Breast epithelium (tissue), 4 donors: ENCODE data around the gene TMEM115. TPM values are rescaled to one million over a fixed set of nuclear protein-coding genes. Genes with fewer than 3 reads are reported as not detected.

Source experiments
- DNase-seq, 2 donors: peaks; one replicate each; pipeline ENCODE4 v3.0.0-alpha.2; 2019; ENCODE audit warnings: low spot score in 2 of 2
- H3K27ac ChIP-seq, 2 donors: fragments of 200-600 bp; sonication (generic) in 1 of 2; one replicate each; pipeline ENCODE4 v1.5.1; 2016 to 2019; ENCODE audit warnings: mild to moderate bottlenecking in 1 of 2
- H3K27me3 ChIP-seq, 2 donors: fragments of 200-600 bp; sonication (generic) in 1 of 2; one replicate each; pipeline versions ENCODE4 v1.5.1 to v1.6.0; 2017 to 2019; ENCODE audit warnings: control low read depth in 1 of 2, mild to moderate bottlenecking in 1 of 2
- H3K36me3 ChIP-seq: fragments of 200-600 bp; one replicate; pipeline ENCODE4 v1.5.1; 2019
- H3K4me1 ChIP-seq, 2 donors: fragments of 200-600 bp; sonication (generic); one replicate each; pipeline ENCODE4 v1.5.1; 2016 to 2019; ENCODE audit warnings: control low read depth in 1 of 2
- H3K4me3 ChIP-seq, 3 donors: fragments of 200-600 bp; sonication (generic); 1 replicate in 2 of 3; 2 replicates in 1 of 3; pipeline ENCODE4 v1.5.1; 2016 to 2019; ENCODE audit warnings: mild to moderate bottlenecking in 3 of 3, moderate library complexity in 2 of 3
- H3K9me3 ChIP-seq, 2 donors: fragments of 200-600 bp; sonication (generic) in 1 of 2; one replicate each; pipeline ENCODE4 v1.5.1; 2016 to 2019; ENCODE audit warnings: control low read depth in 1 of 2
- POLR2A ChIP-seq: fragments of 450-650 bp; IDR thresholded peaks from one replicate; pipeline ENCODE4 v1.6.1; 2016; ENCODE audit warnings: antibody characterized with exemption, mild to moderate bottlenecking, moderate library complexity
- POLR2AphosphoS5 ChIP-seq, 3 donors: sonication (generic); formaldehyde crosslinking; IDR thresholded peaks; one replicate each; pipeline ENCODE4 v1.6.1; 2017; ENCODE audit warnings: antibody characterized with exemption in 3 of 3
- intact Hi-C: fragments of 100-400 bp; cut with DNase I; formaldehyde crosslinking; loops from one replicate; pipeline ENCODE4 v1.15.1; 2023; ENCODE audit warnings: low total_unique reads
- total RNA-seq, 3 donors: library from RNA; depleted of rRNA; stranded (reverse); fragments of >200 nt; gene quantifications; one replicate each; pipeline ENCODE4 v1.1.0, GENCODE V29; 2016
- TF ChIP-seq, protein P1 (sequence below), 3 donors: fragments of 450-650 bp; IDR thresholded peaks; one replicate each; pipeline ENCODE4 v1.5.1; 2016 to 2017; ENCODE audit warnings: antibody characterized with exemption in 3 of 3, mild to moderate bottlenecking in 3 of 3, moderate library complexity in 3 of 3

The TMEM115 gene
- total RNA-seq, 3 donors from 2014 or later: 46.7 to 67.3 (median 47.9) TPM

DNA sequence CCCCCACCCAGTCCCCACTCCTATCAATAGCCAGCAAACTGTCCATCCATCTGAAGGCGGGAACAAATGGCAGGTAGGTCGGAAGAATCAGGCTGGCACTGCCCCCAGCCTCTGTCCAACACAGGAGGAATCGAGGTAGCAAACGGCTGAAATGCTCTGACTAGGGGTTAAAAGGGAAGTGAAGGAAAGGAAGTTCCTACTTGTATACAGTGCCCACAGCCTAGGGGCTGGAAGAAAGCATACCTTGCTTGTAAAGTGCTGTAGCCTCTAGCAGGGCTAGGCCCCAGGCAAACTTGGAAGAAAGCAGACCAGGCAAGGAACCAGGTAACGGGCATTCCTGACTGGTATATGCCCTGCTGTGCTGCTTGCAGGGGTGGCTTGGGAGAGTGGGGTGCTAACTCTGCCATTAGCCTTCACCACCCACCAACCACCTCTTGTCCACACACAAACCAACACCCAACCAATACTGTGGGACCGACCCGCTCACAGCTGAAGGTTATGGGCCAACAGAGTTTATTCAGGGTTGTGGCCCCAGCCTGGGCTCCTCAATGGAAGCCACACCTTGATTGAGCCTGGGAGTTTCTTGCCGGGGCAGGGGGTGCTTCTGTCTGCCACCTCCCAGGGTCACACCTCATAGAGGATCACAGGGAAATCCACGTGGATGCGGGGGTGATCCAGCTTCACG is 33.7 kb downstream of the TMEM115 start:
- DNase-seq: no peak
- H3K4me3 ChIP-seq: no peak overlapping the region
- H3K27me3 ChIP-seq: no peaks in the 10 kb centered on the region
- no peaks in the 10 kb centered on the region for H3K36me3 ChIP-seq
- intact Hi-C loops: no loop called here
- H3K27ac ChIP-seq: peak overlapping the region; percentile 8 to 21
- H3K9me3 ChIP-seq: no peaks in the 10 kb centered on the region
- peaks cover 0 to 20% of the 10 kb centered on the region in 2 donors for H3K4me1 ChIP-seq
- TF ChIP-seq, protein P1, sequence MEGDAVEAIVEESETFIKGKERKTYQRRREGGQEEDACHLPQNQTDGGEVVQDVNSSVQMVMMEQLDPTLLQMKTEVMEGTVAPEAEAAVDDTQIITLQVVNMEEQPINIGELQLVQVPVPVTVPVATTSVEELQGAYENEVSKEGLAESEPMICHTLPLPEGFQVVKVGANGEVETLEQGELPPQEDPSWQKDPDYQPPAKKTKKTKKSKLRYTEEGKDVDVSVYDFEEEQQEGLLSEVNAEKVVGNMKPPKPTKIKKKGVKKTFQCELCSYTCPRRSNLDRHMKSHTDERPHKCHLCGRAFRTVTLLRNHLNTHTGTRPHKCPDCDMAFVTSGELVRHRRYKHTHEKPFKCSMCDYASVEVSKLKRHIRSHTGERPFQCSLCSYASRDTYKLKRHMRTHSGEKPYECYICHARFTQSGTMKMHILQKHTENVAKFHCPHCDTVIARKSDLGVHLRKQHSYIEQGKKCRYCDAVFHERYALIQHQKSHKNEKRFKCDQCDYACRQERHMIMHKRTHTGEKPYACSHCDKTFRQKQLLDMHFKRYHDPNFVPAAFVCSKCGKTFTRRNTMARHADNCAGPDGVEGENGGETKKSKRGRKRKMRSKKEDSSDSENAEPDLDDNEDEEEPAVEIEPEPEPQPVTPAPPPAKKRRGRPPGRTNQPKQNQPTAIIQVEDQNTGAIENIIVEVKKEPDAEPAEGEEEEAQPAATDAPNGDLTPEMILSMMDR (IDR thresholded peaks at IDR 0.05): no peak
- TF ChIP-seq POLR2AphosphoS5 (IDR thresholded peaks at IDR 0.05) (no peak), POLR2A (no peak)

DNA sequence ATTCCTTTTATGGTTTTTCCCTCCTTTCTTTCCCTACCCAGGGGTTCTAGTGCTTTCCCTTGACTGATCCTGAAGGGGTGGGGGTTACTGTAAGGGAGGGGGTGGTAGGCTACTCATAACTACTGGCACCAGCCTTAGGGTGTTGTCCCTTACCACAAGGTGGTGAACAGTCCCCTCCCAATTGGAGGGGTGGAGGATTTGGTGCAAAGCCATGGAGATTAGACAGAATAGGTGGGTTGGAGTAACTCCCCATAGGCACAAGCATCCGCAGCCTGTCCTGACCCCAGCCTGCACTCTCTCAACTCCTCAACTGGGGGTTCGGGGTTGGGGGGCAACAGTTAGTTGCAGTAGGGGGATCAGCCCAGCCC is 34.2 kb downstream of the TMEM115 start:
- intact Hi-C loops: no loop called here
- no peak for TF ChIP-seq POLR2A
- TF ChIP-seq, protein P1 (IDR thresholded peaks at IDR 0.05): no peak
- peaks cover under 1 to 23% of the 10 kb centered on the region in 2 donors for H3K4me1 ChIP-seq
- no peak for DNase-seq
- no peak overlapping the region for H3K4me3 ChIP-seq
- H3K27me3 ChIP-seq: no peaks in the 10 kb centered on the region
- no peaks in the 10 kb centered on the region for H3K36me3 ChIP-seq
- H3K9me3 ChIP-seq: no peaks in the 10 kb centered on the region
- H3K27ac ChIP-seq: peak overlapping the region; percentile 8 to 31

DNA sequence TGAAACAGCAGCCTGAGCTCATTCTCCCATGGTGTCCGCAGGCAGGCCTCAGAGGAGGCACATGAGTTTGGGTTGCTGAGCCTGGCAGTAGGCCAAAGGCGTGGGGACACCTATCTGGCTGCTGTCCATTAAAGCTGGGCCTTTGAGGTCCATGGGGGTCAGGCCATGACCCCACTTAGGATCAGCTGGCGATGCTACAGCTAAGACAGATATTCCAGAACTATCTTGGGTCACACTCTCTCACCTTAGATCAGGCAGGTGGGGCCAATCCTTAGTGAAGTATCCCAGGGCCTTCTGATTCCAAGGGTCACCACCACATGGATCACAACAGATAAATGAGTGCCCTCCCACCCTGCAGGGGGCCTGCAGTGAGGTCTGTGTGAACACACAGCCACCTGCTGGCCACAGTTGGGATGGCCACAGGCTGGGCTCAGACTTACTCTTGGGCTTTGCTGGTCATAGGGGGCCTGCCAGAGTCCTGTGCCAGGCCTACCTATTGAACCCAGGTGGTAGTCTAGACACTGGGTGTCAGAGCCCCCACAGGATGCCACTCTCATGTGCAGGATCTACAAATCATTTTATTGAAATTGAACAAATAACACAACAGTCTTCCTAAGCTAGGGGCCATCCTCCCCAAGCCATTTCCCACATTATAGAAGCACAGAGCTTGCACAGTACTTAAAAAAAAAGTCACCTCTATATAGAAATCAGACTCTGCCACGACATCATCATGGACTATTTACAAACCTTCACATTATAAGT is 34.8 kb downstream of the TMEM115 start:
- H3K4me1 ChIP-seq: peaks cover 6 to 29% of the 10 kb centered on the region in 2 donors
- TF ChIP-seq POLR2AphosphoS5 (IDR thresholded peaks at IDR 0.05) (no peak), POLR2A (no peak)
- TF ChIP-seq, protein P1 (IDR thresholded peaks at IDR 0.05): peak; percentile 67 to 79 (median 76)
- no peak overlapping the region for H3K4me3 ChIP-seq
- H3K27ac ChIP-seq: peak overlapping the region; percentile 31 to 93
- H3K27me3 ChIP-seq: no peaks in the 10 kb centered on the region
- H3K9me3 ChIP-seq: no peaks in the 10 kb centered on the region
- H3K36me3 ChIP-seq: no peaks in the 10 kb centered on the region
- intact Hi-C loops: no loop called here
- no peak for DNase-seq

DNA sequence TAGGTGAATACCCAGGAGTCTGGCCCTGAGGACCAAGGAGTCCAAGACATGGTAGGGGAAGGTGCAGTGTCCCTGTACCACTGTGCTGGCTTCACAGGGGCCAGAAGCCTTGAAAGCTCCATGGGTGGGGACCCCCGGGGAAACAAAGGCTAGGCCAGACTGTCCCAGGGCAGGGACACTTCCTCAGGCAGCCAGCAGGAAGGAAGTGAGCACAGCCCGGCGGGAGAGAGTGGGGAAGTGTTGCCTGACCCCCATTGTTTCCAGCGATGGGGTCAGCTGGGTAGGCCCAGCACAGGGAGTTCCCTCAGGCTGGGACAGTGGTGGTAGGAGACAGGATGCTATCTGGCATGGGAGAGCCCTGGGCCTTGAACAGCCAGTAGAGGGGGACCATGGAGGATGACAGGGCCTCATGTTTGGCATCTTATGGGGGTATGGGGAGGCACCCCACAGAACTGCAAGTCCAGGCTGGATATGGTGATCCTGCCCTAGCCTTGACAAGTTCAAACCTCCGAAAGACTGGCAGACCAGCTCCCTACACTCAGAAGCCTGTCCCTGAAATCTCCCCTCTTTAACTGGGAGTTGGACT is 35.6 kb downstream of the TMEM115 start:
- H3K4me3 ChIP-seq: no peak overlapping the region
- TF ChIP-seq POLR2AphosphoS5 (IDR thresholded peaks at IDR 0.05): peak in 2 of 3 donors; percentile 47 to 72
- TF ChIP-seq, protein P1 (IDR thresholded peaks at IDR 0.05): no peak
- H3K36me3 ChIP-seq: no peaks in the 10 kb centered on the region
- peaks cover 9 to 34% of the 10 kb centered on the region in 2 donors for H3K4me1 ChIP-seq
- H3K27me3 ChIP-seq: no peaks in the 10 kb centered on the region
- intact Hi-C loops: no loop called here
- peak overlapping the region; percentile 31 to 93 for H3K27ac ChIP-seq
- DNase-seq: no peak
- H3K9me3 ChIP-seq: no peaks in the 10 kb centered on the region

DNA sequence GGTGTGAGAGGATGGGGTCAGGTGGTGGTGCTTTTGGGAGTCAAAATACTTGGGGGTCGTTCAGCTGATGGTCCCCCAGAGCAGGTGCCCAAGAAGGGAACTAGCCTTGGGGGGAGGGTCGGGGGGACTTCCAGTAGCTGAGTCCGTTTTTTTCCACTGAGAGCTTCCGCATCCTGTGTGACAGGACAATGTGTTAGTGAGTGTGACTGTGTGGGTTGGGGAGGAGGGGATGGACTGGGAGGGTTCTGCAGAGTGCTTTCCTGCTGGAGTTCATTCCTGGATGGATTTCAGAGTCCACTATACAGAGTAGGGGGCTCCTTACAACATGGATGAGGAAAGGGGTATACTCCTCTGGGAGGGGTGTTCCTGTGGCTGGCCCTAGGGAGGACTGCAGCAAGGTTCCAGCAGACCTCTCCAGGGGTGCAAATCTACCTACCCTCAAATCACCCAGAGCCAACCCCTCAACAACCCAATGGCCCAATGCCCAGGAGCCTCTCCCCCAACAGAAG is 36.2 kb downstream of the TMEM115 start:
- intact Hi-C loops: no loop called here
- Histone ChIP-seq H3K36me3 (no peaks in the 10 kb centered on the region), H3K9me3 (no peaks in the 10 kb centered on the region), H3K27ac (peak overlapping the region; percentile 31 to 93), H3K4me3 (peak overlapping the region; percentile 54 to 85 (median 79)), H3K27me3 (no peaks in the 10 kb centered on the region), H3K4me1 (peaks cover 12 to 34% of the 10 kb centered on the region in 2 donors)
- no peak for TF ChIP-seq POLR2A
- TF ChIP-seq, protein P1 (IDR thresholded peaks at IDR 0.05): no peak
- peak in 1 of 3 donors; percentile 5 for TF ChIP-seq POLR2AphosphoS5 (IDR thresholded peaks at IDR 0.05)
- DNase-seq: no peak
